DND-41 (cell line): ENCODE measurements around the gene SLC22A12.

Experiments
- CTCF ChIP-seq: IDR thresholded peaks from 2 replicates; pipeline ENCODE4 v1.5.1; 2012; ENCODE audit warnings: borderline replicate concordance, low read length, moderate library complexity, mild to moderate bottlenecking; ENCODE audit not compliant: poor library complexity, severe bottlenecking; ENCODE audit errors: extremely low read depth
- EZH2 ChIP-seq: IDR thresholded peaks from 3 replicates; pipeline ENCODE4 v1.6.1; 2012; ENCODE audit warnings: borderline replicate concordance, low read depth, mild to moderate bottlenecking, moderate library complexity, low read length, inconsistent platforms; ENCODE audit not compliant: severe bottlenecking

GRCh38 chr11:64562723-64563351, 28.2 kb upstream of the SLC22A12 start:
- no peak for TF ChIP-seq CTCF
- no peak for TF ChIP-seq EZH2
